Stimulated activated CD4-positive, alpha-beta T cell treated with anti-CD3 and anti-CD28 coated beads, Interleukin-1b, Interleukin-23, amount 100 ng/mL, for 4 hours (primary cell): ENCODE data around the gene TRIM40.
A peak's percentile ranks its signal among the peaks of the same experiment; 100 is the strongest.

Experiments used
- DNase-seq, 2 donors: peaks; one replicate each; pipeline ENCODE4 v3.0.0-alpha.2; 2020; ENCODE audit warnings: low read depth in 2 of 2

Gene TRIM40

GRCh38 chr6:30135757-30136156 is at the start of gene TRIM40:
TRIM40 (plus strand) TSS chr6:30136140; CDS start chr6:30137037, 897 bp downstream.
- no peak for DNase-seq

GRCh38 chr6:30087876-30088275 is 48.1 kb upstream of the TRIM40 start:
- no peak for DNase-seq

- no peak for DNase-seq
Measured at GRCh38 chr6:30091577-30092381, 44.2 kb upstream of the TRIM40 start.

DNA sequence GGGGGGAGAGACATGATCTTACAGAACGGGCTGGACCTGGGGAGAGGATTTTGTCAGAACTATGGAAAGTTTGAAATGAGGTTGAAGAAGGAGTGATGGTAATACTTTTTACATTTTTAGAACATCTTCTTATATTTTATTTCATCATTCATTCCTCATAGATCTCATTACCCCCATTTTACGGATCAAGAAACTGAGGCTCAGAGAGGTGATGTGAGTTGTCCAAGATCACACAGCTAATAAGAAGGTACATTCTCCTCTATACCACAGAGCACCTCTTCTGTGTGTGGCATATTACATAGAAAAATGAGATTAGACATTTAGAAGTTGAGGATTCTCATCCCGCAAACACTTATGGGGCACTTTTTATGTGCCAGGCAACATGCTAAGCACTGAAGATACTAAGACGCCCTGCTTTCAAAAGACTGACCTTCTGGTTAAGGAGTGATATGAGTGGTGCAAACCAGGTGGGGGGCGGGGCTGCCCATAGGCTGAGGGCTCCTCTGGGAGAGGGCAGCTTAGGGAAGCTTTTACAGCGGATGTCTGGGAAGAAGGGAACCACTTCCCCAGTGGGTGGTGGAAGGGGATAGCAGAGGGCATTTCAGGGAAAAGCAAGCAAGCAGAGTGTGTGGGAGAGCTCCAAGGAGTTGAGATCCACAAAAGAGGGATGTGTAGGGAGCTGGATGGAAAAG is 42.9 kb upstream of the TRIM40 start:
- DNase-seq = no peak

DNA sequence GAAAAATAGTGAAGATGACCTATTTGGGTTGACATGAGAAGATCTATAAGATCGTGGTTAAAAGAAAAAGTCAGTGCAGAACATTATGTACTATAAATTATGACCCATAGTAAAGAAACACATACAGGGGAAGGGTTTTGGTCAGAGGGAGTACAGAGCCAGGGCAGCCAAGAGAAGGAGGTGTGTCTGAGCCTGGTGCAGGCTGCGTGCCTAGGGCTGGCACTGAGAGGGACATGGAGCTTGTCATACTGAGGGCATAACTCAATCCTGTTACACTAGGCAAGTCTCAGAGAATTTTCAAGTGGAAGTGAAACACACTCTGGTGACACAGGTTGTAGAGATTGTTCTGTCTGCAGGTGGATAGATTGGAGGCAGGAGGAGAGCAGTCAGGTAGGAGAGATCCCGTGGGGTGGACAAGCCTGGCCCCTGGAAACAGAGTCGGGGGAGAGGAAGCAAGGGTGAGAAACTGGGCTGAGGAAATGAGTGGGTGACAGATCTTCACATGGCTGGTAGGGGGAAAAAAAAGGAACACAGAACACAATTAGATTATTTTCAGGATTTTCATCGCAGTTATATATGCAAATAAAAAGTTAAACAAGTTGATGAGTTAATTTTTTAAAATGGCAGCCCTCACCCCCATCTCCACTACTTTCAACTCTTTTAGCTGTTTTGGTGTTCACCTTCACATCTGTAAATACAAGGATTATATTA is 41.8 kb upstream of the TRIM40 start:
- DNase-seq = no peak

DNA sequence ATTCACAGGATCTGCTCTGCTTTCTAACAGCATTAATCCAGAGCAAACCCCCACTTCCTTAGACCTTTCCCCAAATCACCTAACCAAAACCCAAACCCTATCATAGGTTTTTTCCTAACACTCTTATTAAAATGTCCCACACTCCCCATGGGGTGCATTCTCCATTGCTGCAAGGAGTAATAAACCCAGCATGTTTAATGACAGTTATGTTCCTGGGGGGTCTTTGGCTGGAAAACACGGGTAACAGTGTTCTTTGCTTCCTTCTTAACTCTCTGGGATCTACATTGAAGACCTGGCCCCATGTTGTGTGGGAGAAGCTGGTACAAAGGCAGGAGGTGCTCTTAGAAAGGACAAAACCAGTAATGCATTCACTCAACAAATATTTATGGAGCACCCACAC is 39.1 kb upstream of the TRIM40 start:
- DNase-seq = no peak

DNA sequence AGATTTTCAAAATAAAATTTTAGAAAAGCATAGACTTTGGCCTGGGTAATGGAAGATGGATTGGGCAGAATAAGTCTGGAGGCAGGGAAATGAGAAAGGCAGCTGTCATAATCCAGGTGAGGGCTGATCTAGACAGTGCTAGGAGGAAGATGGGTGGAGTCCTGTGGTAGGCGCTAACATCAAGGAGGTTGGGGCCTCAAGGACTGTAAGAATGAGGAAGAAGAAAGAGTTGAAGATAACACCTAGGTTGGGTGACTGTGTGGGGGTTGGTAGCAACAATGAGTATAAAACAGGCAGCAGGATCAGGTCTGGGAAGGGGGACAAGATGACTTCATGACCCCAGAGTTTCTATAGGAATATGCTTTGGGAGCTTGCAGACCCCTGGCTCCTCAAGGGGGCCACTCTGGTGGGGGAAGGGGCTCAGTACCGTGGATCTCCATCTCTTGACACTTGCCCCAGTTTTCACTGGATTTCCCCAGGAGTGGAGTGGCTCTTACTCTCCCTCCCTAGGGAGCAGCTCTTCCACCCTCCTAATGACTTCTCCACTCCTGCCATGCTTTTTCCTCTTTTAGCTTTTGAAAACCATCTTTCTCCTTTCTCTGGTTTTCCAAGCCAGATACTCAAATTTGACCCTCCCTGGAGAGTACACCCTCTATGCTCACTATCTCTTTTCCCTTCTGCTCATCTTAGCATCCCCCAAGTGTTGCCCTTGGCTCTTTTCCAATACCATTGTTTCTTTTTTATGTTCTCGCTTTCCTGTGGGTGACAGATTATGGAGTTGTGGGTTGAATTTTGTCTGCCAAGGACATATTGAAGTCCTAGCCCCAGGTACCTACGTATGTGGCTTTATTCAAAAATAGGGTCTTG is 37.8 kb upstream of the TRIM40 start:
- DNase-seq = no peak

DNA sequence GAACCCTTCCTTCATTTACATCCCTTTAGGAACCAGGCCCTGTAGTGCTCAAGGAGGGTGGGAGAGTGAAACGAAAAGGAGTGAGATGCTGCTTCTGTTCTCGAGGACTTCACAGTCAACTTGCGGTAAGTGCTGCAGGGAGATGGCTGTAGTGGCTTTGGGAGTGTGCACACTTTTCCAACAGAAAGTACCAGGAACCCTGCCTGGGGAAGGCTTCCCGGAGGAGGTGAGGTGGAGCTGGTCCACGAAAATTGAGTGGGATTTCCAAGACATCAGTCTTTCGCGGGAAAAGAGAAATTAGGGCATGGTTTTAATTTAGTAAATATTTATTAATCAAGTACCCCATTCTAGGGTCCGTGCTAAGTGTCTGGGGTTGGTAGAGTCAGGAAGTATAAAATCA is 35.8 kb upstream of the TRIM40 start:
- no peak for DNase-seq

DNA sequence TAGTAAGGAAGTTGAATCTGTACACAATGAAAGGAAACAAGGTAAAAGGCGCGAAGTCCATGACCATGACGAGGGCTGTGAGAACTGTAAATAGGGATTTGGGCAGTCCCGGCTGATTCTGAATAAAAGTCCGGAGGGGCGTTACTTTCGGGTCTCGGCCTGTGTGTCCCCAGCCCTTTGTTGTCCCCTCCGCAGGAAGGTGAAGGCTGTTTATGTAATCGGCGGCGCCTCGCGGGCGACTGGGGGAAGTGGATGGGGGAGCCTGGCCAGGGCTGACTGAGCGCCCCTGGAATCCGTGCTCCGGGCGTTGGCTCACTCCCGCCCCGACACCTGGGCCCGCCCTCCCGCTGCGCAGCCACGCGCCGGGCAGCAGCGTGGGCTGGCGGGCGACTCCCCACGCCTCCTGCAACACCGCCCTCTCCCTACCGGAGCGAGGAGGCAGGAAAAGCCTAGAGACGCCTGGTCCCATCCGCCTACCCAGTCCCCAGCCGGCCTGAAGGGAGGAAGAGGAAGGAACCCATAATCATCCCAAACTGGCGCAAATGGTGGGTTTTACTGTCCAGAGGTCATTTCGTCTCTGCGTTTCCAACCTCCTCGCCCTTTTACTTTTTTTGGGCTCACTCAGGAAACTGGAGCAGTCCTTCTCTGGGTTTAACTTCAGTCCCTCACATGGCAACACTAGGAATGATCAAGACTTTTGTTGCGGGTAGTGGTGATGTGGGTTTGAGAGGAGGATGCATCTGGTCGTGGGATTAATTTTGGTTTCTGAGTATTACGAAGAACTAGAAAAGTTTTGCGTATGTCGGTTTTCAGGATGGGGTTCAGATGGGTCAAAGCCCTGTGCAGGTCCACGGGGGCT is 35.1 kb upstream of the TRIM40 start:
- no peak for DNase-seq

GRCh38 chr6:30101444-30102413 is 34.2 kb upstream of the TRIM40 start:
- peak; percentile 39 to 65 for DNase-seq

DNA sequence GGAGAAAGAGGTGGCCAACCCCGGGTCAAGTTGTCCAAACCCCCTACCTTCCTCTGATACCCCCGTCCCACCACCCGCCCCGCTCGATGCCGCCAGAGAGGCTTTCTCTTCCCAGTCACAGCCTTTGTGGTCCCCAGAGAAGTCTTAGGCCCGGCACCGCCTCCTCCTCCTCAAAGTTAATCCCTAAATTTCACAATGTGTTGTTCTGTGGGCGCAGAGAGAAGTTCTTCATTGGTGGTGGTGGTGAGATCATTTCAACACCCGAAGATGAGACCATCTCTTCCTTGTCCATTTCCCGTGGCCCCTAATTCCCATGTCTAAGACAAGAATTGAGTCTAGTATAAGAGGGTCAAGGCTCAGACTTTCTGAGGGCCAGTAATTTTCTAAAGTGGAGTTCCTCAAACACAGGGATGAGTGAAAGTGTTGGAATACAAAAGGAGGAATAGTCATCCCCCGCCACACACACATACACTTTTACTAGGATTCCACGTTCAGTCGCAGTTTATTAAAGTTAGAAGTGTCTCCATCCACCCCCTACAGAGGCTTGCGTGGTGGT is 33.4 kb upstream of the TRIM40 start:
- DNase-seq = no peak

GRCh38 chr6:30102970-30103871 is 32.7 kb upstream of the TRIM40 start:
- peak; percentile 64 to 77 for DNase-seq

GRCh38 chr6:30103872-30104179 is 32.1 kb upstream of the TRIM40 start:
- no peak for DNase-seq

GRCh38 chr6:30104661-30105060 is 31.3 kb upstream of the TRIM40 start:
- no peak for DNase-seq

GRCh38 chr6:30111266-30111856 is 24.6 kb upstream of the TRIM40 start:
- DNase-seq = no peak

DNA sequence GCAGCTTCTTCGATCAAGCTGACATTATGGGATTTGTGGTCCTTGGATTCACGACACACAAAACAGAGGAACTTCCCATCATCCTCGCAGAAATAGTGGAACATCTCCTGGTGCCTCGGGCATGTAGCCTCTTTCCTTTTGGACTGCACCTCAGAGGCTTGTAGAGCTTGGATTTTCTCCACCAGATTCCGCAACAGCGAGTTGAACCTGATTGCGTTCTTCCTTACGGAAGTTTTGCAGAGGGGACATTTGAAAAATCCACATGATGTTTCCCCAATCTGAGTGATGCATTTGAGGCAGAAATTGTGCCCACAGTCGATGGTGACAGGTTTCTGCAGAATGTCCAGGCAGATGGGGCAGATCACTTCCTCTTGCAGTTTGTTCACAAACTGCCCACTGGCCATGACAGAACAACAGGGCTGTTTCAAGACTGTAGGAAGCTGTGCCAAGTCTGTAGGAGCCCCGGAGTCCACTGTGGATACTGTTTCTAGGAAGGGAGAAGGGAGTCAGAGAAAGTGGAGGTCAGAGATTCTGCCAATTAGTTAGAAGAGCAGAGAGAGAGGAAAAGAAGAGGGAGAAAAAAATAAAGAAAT is 23.4 kb upstream of the TRIM40 start:
- DNase-seq = no peak

DNA sequence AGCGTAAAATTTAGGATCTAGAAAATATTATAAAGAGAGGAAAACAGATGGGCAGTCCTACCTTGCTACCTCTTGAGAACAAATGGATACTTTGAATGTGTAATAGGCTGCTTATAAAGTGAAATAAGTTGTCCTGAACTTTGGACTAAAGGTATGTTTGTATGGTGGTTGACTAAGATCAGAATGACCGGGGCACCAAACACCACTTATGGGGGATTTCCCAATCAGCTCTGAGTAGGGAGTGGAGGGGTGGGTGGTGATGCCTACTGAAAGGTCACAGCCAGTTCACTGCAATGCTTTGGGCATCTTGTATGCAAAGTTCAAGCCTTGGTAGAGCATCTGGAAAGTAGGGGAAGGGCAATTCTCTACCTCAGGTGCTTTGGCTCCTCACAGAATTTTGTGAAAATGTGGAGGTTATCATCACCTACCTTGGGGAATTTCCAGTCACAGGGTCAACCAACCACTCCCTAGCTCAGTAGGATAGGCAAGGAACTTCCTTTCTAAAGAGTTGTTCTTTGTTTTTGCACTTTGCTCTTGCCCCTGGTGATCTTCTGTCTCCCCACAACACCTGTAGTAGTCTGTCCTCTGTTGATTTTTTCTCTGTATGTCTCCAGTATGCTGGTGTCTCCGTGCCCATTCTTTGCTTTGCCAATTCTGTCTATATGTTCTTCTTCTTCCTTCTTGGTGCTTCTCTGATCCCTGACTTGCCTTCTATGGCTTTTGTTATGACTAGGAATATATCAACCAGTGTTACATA is 22.8 kb upstream of the TRIM40 start, which contains the start of gene TRIM31:
TSS of gene TRIM31 (minus strand) at position 88 of the 757 bp plus-strand sequence. CDS start 285 bp downstream, outside the sequence.
- DNase-seq = no peak
